K562 (cell line): ENCODE data around the gene GLIS1. TPM values are rescaled to one million over a fixed set of nuclear protein-coding genes. Genes with fewer than 3 reads are reported as not detected.

Source experiments
- EHMT2 ChIP-seq: fragments of 450-650 bp; IDR thresholded peaks from 2 replicates; pipeline ENCODE4 v1.6.1; 2018; ENCODE audit warnings: antibody characterized with exemption
- ETV5 ChIP-seq: sonication (generic); formaldehyde crosslinking; IDR thresholded peaks from 2 replicates; pipeline ENCODE4 v1.4.0; 2020; ENCODE audit warnings: low read depth, mild to moderate bottlenecking, missing genetic modification reagents
- HDAC8 ChIP-seq: fragments of 450-650 bp; IDR thresholded peaks from 2 replicates; pipeline ENCODE4 v1.6.1; 2016; ENCODE audit warnings: mild to moderate bottlenecking, missing genetic modification characterization, moderate library complexity, missing compliant biosample characterization
- MNT ChIP-seq, 2 experiments: fragments of 450-650 bp; conservative IDR thresholded peaks; 2 replicates each; pipeline ENCODE4 v1.6.1; 2017; ENCODE audit warnings: mild to moderate bottlenecking in 2 of 2, moderate library complexity in 2 of 2
- NCOA1 ChIP-seq: fragments of 450-650 bp; IDR thresholded peaks from 2 replicates; pipeline ENCODE4 v1.6.1; 2016; ENCODE audit warnings: low read depth
- NFE2L1 ChIP-seq: fragments of 450-650 bp; IDR thresholded peaks from 2 replicates; pipeline ENCODE4 v1.6.1; 2016; ENCODE audit warnings: missing genetic modification characterization, low read depth, mild to moderate bottlenecking, missing compliant biosample characterization, moderate library complexity, borderline replicate concordance
- PRDM10 ChIP-seq: fragments of 450-650 bp; IDR thresholded peaks from 2 replicates; pipeline ENCODE4 v1.6.1; 2018; ENCODE audit not compliant: partially characterized antibody
- SFPQ ChIP-seq: fragments of 200-400 bp; formaldehyde crosslinking; IDR thresholded peaks from 2 replicates; pipeline ENCODE4 v1.6.1; 2017; ENCODE audit warnings: mild to moderate bottlenecking, low read depth, low read length, moderate library complexity
- SNRNP70 ChIP-seq: fragments of 200-400 bp; formaldehyde crosslinking; optimal IDR thresholded peaks from 2 replicates; pipeline ENCODE3; 2017; ENCODE audit warnings: low read depth, low read length
- TCF15 ChIP-seq: fragments of 250-450 bp; sonication (Bioruptor Pico); IDR thresholded peaks from 2 replicates; pipeline ENCODE4 v1.8.0; 2022; ENCODE audit warnings: moderate library complexity, mild to moderate bottlenecking, inconsistent platforms
- ZNF436 ChIP-seq: fragments of 250-450, 450-650 bp; sonication (Bioruptor Pico); formaldehyde crosslinking; IDR thresholded peaks from 2 replicates; pipeline ENCODE4 v1.7.0; 2020; ENCODE audit warnings: mild to moderate bottlenecking
- polyA plus RNA-seq, 8 experiments: library from polyadenylated mRNA; depleted of rRNA in 4 of 8; stranded (reverse) in 5 of 8; unstranded in 3 of 8; fragments of >200 nt; fragmentation: Nextera tagmentation in 2 of 8; fragmentation: Illumina TruSeq in 1 of 8; extraction: Ambion mirVana in 2 of 8; extraction: Trizol in 1 of 8; gene quantifications; 2 replicates each; pipeline versions ENCODE4 v1.2.1 to v1.2.3, GENCODE V29; 2011 to 2014; ENCODE audit warnings: inconsistent platforms in 1 of 8, missing spikeins in 1 of 8
- total RNA-seq, 7 experiments: library from RNA; depleted of rRNA in 6 of 7; stranded (reverse); fragments of >200 nt in 6 of 7; fragmentation: Illumina TruSeq in 2 of 7; extraction: Trizol in 2 of 7; gene quantifications; 2 replicates each; pipeline versions ENCODE4 v1.2.1 to v1.2.3, GENCODE V29; 2011 to 2021; ENCODE audit warnings: low replicate concordance in 1 of 7
- TF ChIP-seq, protein P1 (sequence below): sonication (generic); formaldehyde crosslinking; IDR thresholded peaks from 2 replicates; pipeline ENCODE4 v1.8.0; 2022; ENCODE audit warnings: missing genetic modification reagents, mild to moderate bottlenecking, moderate library complexity, borderline replicate concordance
- TF ChIP-seq, protein P2 (sequence below), 3 experiments: IDR thresholded peaks in 2 of 3; conservative IDR thresholded peaks in 1 of 3; 2 replicates each; pipeline ENCODE4 v1.5.1; 2011 to 2012; ENCODE audit warnings: low read length in 3 of 3, mild to moderate bottlenecking in 3 of 3, control low read depth in 2 of 3, improper control_type of control experiment in 1 of 3, inconsistent platforms in 1 of 3, low read depth in 1 of 3, mixed read lengths in 1 of 3, moderate library complexity in 1 of 3; ENCODE audit not compliant: insufficient read depth in 2 of 3
- TF ChIP-seq, protein P3 (sequence below): fragments of 250-450 bp; sonication (Bioruptor Pico); IDR thresholded peaks from 2 replicates; pipeline ENCODE4 v1.8.0; 2022; ENCODE audit warnings: inconsistent platforms

Gene GLIS1
- total and polyA plus RNA-seq, 9 of the 15 experiments (the other 6 are each of a cell fraction or from before 2014, with no cell fraction given): not detected

GRCh38 chr1:53593758-53594380, 145.1 kb downstream of the GLIS1 start (continued):
- no peak for TF ChIP-seq SFPQ
- no peak for TF ChIP-seq EHMT2
- TF ChIP-seq TCF15 (CRISPR knock-in tag): no peak
- no peak for TF ChIP-seq HDAC8 (tag)
- TF ChIP-seq NFE2L1 (tag): no peak
- TF ChIP-seq, protein P1, sequence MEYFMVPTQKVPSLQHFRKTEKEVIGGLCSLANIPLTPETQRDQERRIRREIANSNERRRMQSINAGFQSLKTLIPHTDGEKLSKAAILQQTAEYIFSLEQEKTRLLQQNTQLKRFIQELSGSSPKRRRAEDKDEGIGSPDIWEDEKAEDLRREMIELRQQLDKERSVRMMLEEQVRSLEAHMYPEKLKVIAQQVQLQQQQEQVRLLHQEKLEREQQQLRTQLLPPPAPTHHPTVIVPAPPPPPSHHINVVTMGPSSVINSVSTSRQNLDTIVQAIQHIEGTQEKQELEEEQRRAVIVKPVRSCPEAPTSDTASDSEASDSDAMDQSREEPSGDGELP (CRISPR knock-in tag): no peak
- no peak for TF ChIP-seq NCOA1
- TF ChIP-seq, protein P2, sequence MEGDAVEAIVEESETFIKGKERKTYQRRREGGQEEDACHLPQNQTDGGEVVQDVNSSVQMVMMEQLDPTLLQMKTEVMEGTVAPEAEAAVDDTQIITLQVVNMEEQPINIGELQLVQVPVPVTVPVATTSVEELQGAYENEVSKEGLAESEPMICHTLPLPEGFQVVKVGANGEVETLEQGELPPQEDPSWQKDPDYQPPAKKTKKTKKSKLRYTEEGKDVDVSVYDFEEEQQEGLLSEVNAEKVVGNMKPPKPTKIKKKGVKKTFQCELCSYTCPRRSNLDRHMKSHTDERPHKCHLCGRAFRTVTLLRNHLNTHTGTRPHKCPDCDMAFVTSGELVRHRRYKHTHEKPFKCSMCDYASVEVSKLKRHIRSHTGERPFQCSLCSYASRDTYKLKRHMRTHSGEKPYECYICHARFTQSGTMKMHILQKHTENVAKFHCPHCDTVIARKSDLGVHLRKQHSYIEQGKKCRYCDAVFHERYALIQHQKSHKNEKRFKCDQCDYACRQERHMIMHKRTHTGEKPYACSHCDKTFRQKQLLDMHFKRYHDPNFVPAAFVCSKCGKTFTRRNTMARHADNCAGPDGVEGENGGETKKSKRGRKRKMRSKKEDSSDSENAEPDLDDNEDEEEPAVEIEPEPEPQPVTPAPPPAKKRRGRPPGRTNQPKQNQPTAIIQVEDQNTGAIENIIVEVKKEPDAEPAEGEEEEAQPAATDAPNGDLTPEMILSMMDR (IDR thresholded peaks at IDR 0.05 in 2 of 3, conservative IDR thresholded peaks at IDR 0.05 in 1 of 3; ENCODE audit: insufficient read depth in 2 of 3, low read depth in 1 of 3, low read length in 3 of 3): peak; percentile 68 to 87 (median 79)
- TF ChIP-seq PRDM10: no peak
- TF ChIP-seq ETV5 (CRISPR knock-in tag): no peak
- TF ChIP-seq, protein P3, sequence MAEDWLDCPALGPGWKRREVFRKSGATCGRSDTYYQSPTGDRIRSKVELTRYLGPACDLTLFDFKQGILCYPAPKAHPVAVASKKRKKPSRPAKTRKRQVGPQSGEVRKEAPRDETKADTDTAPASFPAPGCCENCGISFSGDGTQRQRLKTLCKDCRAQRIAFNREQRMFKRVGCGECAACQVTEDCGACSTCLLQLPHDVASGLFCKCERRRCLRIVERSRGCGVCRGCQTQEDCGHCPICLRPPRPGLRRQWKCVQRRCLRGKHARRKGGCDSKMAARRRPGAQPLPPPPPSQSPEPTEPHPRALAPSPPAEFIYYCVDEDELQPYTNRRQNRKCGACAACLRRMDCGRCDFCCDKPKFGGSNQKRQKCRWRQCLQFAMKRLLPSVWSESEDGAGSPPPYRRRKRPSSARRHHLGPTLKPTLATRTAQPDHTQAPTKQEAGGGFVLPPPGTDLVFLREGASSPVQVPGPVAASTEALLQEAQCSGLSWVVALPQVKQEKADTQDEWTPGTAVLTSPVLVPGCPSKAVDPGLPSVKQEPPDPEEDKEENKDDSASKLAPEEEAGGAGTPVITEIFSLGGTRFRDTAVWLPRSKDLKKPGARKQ (CRISPR knock-in tag): no peak
- no peak for TF ChIP-seq MNT (conservative IDR thresholded peaks at IDR 0.05)
- TF ChIP-seq ZNF436: no peak
- TF ChIP-seq SNRNP70: no peak
